ENCODE measurements around the gene TSHZ2.

DNA sequence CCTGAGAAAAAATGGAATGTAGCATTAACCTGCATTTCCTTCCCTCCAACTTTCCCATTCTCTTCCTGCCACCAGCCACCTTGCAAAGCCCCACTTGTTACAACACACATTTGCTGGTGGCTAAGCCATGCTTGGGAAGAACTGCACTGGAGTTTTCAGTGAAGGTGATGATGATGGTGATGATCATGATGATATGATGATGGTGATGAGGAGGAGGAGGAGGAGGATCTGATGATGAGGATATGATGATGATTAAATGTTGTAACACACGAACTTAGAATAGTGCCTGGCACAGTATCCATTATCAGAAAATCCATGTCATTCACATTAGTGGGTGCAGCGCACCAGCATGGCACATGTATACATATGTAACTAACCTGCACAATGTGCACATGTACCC lies 297.2 kb downstream of the TSHZ2 start:
- TF ChIP-seq CTCF (IDR thresholded peaks at IDR 0.05) (no peak), POLR2A (IDR thresholded peaks at IDR 0.05) (no peak)
